ENCODE measurements around the gene SRRM4.

The SRRM4 gene

DNA sequence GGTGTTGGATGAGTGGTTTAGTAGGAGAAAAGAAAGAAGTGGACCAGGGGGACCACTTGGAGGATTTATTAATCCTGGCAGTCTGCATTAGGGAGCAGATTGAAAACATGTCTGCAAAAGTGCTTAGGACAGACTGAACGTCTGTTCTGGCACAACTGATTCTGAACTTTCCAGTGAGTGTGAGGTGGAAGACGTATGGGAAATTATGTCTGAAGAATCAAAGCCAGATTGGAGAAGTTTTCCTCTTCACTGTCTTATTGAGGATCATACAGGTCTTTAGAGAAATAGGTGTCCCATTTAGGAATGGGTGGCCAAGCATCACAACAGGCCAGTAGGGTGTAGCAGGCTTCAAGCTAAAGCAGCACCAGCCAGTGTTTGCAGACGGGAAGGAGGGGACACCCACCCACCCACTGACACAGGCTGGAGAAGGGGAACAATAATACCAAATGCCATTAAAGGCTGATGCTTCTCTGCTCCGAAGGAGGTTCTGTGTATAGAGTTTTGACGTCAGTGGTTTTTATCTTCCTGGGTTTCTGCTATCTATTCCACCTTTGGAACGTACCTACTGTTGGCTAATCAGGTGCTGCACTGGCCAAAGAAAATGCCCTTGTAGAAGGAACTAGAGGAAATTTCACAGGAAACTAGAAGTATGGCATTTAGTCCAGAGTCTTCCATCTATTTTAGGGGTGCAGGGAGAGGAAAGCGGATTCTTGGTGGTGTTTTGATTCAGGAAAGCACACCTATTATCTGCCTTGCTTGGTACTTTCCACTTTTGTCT, 1.8 kb downstream of the SRRM4 start:
- no peak for DNase-seq (ENCODE audit: low read depth)
- TF ChIP-seq, protein P1, sequence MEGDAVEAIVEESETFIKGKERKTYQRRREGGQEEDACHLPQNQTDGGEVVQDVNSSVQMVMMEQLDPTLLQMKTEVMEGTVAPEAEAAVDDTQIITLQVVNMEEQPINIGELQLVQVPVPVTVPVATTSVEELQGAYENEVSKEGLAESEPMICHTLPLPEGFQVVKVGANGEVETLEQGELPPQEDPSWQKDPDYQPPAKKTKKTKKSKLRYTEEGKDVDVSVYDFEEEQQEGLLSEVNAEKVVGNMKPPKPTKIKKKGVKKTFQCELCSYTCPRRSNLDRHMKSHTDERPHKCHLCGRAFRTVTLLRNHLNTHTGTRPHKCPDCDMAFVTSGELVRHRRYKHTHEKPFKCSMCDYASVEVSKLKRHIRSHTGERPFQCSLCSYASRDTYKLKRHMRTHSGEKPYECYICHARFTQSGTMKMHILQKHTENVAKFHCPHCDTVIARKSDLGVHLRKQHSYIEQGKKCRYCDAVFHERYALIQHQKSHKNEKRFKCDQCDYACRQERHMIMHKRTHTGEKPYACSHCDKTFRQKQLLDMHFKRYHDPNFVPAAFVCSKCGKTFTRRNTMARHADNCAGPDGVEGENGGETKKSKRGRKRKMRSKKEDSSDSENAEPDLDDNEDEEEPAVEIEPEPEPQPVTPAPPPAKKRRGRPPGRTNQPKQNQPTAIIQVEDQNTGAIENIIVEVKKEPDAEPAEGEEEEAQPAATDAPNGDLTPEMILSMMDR (IDR thresholded peaks at IDR 0.05; ENCODE audit: insufficient read depth, low read depth, low read length, missing control alignments): no peak
- H3K4me3 ChIP-seq (ENCODE audit: low read length): no peak overlapping the region

DNA sequence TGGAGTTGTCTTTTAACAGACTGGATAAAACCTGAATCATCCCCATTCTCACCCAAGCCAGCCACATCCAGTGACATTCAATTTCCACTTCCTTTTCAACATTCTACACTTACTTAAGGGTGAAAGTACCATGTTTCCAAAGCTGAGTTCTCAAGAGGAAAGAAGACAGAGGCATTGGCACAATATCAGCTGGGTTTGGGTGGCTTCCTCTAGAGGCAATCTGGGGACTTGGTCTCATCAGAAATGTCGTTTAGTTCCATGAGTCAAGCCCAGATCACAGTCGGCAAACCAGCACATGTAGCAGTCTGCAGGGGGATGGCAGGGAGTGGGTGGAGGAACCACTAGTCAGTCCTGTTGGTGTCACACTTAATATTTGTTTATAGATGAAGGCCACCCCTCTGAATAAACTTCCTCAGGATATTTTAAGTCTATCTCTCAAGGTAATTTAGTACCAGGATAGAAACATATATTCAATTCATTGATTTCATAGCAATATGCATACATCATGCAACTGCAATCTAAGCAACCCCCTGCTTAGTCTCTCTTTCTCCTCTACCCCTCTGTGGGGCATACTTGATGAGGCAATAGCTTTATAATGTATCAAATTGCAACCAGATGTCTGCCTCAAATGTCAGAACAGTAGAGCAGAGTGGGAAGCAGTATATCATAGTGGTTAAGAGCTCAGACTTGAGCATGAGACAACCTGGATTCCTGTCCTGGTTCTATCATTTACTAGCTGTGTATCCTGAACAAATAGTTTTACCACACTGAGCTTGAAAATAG, 3.0 kb downstream of the SRRM4 start:
- TF ChIP-seq, protein P1 (IDR thresholded peaks at IDR 0.05; ENCODE audit: insufficient read depth, low read depth, low read length, missing control alignments): no peak
- H3K4me3 ChIP-seq (ENCODE audit: low read length): no peak overlapping the region
- no peak for DNase-seq (ENCODE audit: low read depth)

DNA sequence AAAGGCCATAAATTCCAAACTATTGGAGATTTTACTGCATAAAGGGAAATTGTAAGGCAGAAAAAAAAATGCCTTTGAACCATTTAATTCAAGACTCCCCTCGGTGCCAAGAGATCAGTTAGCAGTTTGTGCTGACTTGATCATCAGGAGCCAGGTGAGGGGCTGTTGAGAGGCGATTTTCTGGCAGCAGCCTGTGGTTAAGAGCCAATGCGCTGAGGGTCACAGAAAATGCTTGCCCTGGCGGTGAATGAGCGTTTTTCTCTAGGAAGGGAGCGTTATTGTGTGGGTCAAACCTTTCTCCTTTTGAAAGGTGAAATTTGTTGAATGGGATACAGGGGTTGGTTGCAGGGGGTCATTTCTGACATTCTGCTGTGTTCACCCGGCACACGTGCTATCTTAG, 4.7 kb downstream of the SRRM4 start:
- H3K4me3 ChIP-seq (ENCODE audit: low read length): no peak overlapping the region
- no peak for DNase-seq (ENCODE audit: low read depth)
- TF ChIP-seq, protein P1 (IDR thresholded peaks at IDR 0.05; ENCODE audit: insufficient read depth, low read depth, low read length, missing control alignments): no peak

DNA sequence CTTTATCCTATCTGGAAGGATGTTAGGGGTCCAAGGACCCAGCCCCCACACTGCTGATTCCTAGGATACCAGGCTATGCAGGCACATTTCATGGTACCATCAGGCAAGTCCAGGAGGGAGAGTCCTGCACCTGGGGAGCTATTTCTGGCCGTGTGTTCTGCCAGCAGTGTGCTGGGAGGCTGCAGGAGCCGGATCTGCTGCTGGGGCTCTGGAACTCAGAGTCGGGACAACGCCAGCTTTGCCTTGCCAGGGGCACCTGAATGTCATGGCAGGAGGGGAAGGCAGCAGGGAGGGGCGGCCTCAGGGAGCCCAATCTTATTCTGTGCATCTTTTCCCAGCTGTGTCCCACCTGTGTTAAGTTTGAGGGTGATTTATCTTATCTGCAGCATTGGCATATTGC, 17.8 kb downstream of the SRRM4 start:
- TF ChIP-seq, protein P1 (IDR thresholded peaks at IDR 0.05; ENCODE audit: insufficient read depth, low read depth, low read length, missing control alignments): no peak
- DNase-seq (ENCODE audit: low read depth): no peak

DNA sequence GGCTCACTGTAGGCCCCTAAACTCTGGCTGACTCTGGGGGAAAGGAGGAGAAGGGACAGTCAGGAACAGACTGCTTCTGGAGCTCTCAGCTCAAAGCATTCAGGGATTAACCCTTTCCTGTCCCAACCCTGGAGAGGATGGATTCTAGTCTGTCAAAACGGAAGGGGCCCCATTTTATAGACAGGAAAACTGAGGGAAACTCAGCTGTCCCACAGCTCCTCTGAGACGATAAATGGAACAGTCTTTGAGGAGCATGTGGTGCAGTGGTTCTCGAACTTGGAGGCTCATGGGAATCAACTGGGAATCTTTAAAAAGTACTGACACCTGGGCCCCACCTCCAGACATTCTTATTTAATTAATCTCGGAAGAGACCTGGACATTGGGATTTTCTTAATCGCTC, 23.7 kb downstream of the SRRM4 start:
- DNase-seq (ENCODE audit: low read depth): no peak
- H3K4me3 ChIP-seq (ENCODE audit: low read length): no peak overlapping the region
- TF ChIP-seq, protein P1 (IDR thresholded peaks at IDR 0.05; ENCODE audit: insufficient read depth, low read depth, low read length, missing control alignments): no peak

More for the DNA sequence above, 17.8 kb downstream of the SRRM4 start:
- H3K4me3 ChIP-seq (ENCODE audit: low read length): no peak overlapping the region

DNA sequence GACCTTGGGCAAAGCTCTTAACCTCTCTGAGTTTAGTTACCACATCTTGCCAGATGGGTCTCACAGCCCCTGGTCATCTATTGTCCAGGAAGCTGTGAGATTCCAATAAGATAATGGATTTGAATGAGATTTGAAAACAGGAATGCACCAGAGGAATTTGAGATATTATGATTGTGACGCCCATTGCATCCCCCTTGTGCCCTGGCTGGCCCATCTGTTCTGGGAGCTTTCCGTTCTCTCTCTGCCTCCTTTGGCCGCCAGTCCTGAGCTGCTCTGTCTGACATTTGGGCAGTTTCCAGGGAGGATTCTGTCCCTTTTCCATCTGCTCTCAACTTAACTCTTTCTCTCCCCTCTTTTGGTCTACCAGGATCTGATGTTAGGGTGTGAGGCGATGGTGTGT, 24.6 kb downstream of the SRRM4 start:
- TF ChIP-seq, protein P1 (IDR thresholded peaks at IDR 0.05; ENCODE audit: insufficient read depth, low read depth, low read length, missing control alignments): no peak
- H3K4me3 ChIP-seq (ENCODE audit: low read length): no peak overlapping the region
- DNase-seq (ENCODE audit: low read depth): no peak

All from epithelial cell of esophagus (primary cell).